Activated CD8-positive, alpha-beta memory T cell treated with anti-CD3 and anti-CD28 coated beads, Interleukin-2, amount 50 U/mL, for 48 hours (primary cell): ENCODE results near the gene NCAN.
"Not testable (repeated sequence)": the region's sequence is repeated elsewhere in the genome, so short reads cannot be mapped to it uniquely, and the experiment has no call there.

Experiments used
- DNase-seq: peaks from one replicate; pipeline ENCODE4 v3.0.0-alpha.2; 2020

The NCAN gene

DNA sequence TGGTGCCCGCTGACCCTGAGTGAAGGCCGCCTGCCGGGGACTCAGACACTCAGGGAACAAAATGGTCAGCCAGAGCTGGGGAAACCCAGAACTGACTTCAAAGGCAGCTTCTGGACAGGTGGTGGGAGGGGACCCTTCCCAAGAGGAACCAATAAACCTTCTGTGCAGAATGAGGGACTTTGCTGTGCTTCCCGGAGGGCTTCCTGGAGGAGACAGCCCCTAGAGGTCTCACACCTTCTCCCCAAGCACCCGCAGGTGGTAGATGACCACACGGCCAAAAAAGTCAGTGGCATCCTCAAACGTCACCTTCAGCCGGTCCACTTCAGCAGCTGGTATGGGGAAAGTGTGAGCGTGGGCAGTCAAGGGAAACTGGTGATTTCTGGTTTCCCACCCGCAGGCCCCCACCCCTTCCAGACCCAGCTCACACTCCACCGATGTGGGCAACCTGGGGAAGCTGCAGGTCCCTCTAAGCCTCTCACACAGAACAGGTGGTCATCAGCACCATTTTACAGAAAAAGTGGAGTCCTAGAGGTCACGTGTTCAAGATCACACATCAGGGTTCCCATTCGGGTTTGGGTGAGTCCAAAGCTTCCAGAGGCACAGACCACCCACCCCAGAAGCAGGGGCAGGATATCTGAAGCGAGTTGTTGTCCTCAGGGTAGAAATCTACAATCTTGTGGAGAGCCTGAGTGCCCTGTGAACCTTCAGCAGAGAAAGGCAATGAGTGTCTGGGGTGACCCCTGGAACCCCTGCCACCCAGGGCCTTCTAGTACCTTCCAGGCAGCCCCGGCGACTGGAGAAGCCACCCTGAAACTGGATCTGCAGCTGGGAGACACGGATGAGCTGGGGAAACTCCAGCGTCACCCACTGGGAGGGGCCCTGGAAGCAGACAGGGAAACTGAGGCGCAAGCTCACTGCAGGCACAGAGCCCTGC is 9.8 kb upstream of the NCAN start:
- DNase-seq: no peak

DNA sequence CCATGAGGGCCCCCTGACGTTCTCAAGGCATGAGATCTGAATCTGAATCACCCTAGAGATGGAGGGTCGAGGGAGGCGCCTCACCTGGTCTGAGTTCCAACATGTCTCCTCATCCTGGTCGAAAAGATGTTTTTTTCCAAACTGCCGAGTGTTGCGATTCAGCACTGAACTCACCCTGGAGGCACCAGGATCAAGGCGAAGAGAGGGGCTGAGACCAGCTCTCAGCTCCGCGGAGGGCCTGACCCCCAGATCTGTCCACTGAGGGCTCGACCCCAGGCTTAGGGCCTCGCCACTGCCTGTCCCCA is 9.1 kb upstream of the NCAN start:
- no peak for DNase-seq

DNA sequence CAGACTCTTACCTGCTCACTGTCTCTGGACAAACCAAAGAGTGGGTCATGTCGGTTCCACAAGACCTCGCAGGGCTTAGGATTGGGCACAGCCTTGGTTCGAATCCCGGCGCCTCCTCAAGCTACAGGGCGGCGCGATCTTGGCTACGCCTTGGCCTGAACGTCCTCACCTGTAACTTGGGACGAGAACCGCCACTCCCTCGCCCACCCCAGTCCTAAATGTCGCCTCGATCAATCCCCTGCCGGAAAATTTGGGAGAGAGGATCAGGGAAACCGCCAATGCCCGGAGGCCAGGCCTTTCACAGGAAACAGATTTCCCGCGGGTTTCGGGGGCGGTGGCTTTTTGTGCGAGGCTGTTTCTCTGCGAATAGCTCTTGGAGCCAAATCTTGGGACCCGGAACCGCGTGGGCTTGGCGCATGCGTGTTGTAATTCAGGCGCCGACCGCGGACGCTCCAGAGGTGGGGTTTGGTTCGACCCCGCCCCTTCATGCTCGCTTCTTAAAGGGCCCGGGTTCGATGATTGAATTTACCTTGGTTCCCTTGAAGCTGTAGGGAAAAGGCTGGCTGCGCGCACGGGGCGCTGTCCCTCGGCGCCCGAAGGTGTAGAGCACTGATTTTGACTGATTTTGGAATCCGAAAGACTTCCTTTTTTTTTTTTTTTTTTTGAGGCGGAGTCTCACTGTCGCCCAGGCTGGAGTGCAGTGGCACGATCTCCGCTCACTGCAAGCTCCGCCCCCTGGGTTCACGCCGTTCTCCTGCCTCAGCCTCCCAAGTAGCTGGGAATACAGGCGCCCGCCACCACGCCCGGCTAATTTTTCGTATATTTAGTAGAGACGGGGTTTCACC is 8.5 kb upstream of the NCAN start, which contains the start of gene NR2C2AP:
NR2C2AP (minus strand) TSS at position 403 of the 845 bp plus-strand sequence; CDS start at position 49, 354 bp downstream.
- peak; percentile 96 for DNase-seq

DNA sequence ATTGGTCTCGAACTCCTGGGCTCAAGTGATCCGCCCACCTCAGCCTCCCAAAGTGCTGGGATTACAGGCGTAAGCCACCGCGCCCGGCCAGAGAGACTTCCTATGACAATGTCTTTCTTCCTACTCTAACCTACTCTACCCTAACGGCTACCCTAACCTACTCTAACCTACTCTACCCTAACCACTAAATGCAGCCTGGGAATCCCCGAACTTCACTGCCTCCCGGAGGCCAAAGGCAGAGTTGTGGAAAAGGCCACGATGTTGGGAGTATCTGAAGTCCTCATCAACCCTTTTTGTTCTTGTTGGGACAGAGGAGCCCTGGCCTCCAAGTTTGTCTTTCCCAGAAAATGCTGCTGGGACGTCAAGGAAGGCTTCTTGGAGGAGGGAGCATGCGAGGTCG is 7.6 kb upstream of the NCAN start:
- DNase-seq: no peak

- no peak for DNase-seq
These were observed 6.0 kb upstream of the NCAN start for GRCh38 chr19:19205416-19206410.

GRCh38 chr19:19206938-19207337 is 4.8 kb upstream of the NCAN start:
- DNase-seq: no peak

DNA sequence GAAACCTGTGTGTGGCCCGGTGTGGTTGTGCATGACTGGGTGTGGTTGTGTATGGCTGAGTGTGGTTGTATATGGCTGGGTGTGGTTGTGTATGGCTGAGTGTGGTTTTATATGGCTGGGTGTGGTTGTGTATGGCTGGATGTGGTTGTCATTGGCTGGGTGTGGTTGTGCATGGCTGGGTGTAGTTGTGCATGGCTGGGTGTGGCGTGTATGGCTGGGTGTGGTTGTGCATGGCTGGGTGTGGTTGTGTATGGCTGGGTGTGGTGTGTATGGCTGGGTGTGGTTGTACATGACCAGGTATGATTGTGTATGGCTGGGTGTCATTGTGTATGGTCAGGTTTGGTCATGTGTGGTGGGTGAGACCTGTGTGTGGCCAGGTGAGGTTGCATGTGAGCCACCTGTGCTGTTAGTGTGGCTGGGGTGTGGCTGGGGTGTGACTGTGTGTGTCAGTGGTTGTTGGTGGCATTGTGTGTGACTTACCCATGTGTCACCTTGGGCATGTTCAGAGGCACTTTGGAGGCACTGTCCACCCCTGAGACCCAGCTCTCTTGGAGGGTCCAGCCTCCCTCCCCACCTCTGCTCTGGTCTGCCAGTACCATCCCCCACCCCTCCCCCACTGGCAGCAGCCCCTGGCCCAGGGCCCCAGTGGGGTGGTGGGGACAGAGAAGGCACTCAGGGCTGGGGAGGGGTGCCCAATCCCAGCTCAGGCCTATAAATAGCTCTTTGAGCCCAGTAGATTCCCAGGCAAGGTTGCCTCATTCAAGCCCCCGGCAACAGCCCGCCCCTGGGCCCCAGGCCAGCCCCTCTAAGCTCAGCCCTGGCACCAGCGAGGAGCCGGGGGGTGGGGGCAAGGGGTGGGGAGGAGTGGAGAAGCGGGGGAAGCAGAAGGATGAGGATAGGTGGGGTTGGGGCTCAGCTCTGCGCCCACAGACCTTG is 3.9 kb upstream of the NCAN start:
- DNase-seq: no peak

DNA sequence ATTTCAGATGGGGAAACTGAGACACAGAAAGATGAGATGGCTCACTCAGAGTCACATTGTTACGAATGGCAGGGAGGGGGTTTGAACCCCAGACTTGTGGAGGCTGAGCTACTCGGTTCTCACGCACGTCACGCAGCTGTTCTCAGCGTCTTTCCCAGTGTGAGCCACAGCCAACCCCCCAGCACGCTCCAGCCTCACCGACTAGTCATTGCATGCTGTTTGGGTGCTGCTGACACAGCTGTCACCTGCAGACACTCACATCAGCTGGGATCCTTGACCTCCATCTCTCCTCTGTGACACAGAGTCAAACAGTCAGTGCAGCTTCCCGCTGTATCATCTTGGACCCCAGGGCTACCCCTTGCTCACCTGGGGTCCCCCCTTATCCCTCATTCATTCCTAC is 2.4 kb upstream of the NCAN start:
- DNase-seq: no peak

DNA sequence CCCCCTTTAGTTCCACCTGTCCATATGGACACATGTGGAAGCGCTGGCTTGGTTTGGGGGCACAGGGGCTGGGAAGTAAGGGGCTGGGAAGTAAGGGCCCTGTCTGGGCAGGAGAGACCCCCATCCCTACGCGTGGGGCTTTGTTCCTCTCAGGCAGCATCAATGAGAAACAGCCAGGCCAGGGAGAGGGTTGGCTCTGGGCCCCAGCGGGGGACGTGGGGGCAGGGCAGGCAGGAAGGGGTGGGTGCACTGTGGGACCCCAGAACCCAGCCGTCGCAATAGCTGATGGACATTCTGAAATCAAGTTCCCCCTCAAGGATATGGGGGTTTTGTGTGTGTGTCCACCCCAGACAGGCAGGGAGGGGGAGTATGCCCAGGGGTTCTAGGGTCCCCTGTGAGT is 1.2 kb downstream of the NCAN start:
- DNase-seq: no peak

GRCh38 chr19:19213426-19214158 is 1.8 kb downstream of the NCAN start:
- DNase-seq: no peak

DNA sequence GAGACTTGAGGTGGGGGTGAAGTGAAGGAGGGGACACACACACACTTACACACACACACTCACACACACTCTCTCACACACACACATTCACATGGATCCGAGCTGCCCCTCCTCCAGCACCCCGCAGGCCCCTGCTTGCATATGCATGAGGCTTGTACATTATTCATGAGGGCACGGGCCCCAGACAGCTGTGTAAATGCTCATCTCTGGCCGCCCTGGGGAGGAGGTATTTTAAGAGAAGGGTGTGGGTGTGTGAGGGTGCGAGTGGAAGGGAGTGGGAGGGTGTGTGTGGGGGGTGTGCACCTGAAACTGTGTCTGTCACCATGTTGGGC is 2.4 kb downstream of the NCAN start:
- DNase-seq: no peak

DNA sequence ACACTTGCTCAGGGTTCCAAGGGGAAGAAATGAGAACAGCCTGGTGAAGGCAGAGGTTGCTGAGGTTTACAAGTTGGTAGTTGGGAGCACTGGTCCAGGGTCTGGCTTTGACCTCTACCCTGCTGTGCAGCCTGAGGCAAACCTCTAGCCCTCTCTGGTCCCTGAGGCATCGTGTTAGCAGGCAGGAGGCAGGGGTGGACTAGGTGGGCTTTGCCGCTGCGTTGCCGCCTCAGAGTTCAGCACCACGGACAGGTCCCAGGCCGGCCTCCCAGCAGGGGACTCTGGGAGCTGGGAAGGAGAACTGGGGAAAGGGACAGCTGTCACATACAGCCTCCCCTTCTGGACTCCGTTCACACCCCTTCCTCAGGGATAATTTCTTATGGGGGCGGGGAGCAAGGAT is 3.1 kb downstream of the NCAN start:
- peak; percentile 71 for DNase-seq

- DNase-seq: no peak
These were observed 4.0 kb downstream of the NCAN start for GRCh38 chr19:19215792-19216191.

GRCh38 chr19:19217099-19217498 is 5.3 kb downstream of the NCAN start:
- no peak for DNase-seq

GRCh38 chr19:19218911-19219310 is 7.2 kb downstream of the NCAN start:
- DNase-seq: no peak

- DNase-seq: not testable (repeated sequence)
These were observed 9.2 kb downstream of the NCAN start for GRCh38 chr19:19221000-19221399.

- no peak for DNase-seq
These were observed 11.3 kb downstream of the NCAN start for GRCh38 chr19:19223060-19223459.

DNA sequence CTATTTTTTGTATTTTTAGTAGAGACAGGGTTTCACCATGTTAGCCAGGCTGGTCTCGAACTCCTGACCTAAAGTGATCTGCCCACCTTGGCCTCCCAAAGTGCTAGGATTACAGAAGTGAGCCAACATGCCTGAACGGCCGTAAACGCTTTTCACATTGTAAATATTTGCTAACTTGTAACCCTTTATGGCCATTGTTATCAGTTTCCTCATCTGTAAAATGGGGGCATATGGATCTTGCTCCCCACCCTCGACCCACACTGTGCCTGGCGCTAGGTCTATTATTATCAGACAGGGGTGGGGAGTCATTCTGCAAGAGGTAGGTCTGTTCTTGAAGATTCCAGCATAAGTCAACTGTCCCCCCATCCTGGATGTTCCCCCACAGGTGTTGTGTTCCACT is 11.9 kb downstream of the NCAN start:
- DNase-seq: no peak

DNA sequence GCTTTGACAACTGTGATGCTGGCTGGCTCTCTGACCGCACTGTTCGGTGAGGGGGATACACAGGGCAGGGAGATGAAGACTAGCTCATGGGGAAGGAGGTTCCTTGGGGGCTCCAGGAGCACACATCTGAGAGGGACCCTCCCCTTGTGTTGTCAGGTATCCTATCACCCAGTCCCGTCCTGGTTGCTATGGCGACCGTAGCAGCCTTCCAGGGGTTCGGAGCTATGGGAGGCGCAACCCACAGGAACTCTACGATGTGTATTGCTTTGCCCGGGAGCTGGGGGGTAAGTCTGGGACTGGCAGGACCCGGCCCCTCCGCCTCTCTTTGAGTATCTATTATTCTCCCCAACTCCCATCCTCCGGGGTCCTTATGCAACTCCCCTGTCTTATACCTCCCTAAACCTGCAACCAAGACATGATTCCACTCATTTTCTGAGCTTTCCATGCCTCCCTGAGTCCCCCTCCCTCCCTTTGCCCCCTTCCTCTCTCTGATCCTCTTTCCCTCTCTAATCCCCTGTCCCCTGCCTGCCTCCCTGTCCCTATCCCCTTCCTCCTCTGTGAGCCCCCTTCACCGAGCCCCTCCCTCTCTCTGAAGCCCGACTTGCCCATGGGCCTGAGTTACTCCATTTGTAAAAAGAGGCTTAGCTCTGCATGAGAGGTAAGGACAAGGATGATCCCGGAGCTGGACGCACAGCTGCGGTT is 12.5 kb downstream of the NCAN start:
- no peak for DNase-seq

DNA sequence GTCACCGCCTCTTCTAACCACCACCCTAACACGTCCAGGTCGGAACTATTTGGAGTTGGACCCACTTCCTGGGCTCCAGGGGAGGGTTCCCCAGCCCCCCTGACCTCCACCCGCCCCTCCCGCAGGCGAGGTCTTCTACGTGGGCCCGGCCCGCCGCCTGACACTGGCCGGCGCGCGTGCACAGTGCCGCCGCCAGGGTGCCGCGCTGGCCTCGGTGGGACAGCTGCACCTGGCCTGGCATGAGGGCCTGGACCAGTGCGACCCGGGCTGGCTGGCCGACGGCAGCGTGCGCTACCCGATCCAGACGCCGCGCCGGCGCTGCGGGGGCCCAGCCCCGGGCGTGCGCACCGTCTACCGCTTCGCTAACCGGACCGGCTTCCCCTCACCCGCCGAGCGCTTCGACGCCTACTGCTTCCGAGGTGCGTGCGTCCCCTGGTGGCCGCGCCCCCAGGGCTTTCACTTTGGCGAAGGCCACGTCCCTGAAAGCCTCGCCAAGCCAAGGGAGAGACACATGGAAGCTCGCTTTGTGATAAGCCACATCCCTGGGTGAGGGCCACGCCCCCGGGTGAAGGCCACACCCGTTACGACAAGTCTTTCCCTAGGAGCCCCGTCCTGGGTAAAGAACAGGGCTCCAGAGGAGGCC is 13.2 kb downstream of the NCAN start:
- DNase-seq: peak; percentile 86
